ENCODE results near the gene EPB41L2.
"Not testable (repeated sequence)": the region's sequence is repeated elsewhere in the genome, so short reads cannot be mapped to it uniquely, and the experiment has no call there.

DNA sequence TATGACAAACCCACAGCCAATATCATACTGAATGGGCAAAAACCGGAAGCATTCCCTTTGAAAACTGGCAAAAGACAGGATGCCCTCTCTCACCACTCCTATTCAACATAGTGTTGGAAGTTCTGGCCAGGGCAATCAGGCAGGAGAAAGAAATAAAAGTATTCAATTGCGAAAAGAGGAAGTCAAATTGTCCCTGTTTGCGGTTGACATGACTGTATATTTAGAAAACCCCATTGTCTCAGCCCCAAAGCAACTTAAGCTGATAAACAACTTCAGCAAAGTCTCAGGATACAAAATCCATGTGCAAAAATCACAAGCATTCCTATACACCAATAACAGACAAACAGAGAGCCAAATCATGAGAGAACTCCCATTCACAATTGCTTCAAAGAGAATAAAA, 27.3 kb upstream of the EPB41L2 start:
- TF ChIP-seq EZH2 (IDR thresholded peaks at IDR 0.05; ENCODE audit: low read length, missing control alignments) = not testable (repeated sequence)
- TF ChIP-seq, protein P1, sequence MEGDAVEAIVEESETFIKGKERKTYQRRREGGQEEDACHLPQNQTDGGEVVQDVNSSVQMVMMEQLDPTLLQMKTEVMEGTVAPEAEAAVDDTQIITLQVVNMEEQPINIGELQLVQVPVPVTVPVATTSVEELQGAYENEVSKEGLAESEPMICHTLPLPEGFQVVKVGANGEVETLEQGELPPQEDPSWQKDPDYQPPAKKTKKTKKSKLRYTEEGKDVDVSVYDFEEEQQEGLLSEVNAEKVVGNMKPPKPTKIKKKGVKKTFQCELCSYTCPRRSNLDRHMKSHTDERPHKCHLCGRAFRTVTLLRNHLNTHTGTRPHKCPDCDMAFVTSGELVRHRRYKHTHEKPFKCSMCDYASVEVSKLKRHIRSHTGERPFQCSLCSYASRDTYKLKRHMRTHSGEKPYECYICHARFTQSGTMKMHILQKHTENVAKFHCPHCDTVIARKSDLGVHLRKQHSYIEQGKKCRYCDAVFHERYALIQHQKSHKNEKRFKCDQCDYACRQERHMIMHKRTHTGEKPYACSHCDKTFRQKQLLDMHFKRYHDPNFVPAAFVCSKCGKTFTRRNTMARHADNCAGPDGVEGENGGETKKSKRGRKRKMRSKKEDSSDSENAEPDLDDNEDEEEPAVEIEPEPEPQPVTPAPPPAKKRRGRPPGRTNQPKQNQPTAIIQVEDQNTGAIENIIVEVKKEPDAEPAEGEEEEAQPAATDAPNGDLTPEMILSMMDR (conservative IDR thresholded peaks at IDR 0.05 in 1 of 2, IDR thresholded peaks at IDR 0.05 in 1 of 2; ENCODE audit: low read depth in 1 of 2, low read length in 2 of 2) = not testable (repeated sequence)
